ENCODE measurements around the gene GNAT3. TPM values are rescaled to one million over a fixed set of nuclear protein-coding genes. Genes with fewer than 3 reads are reported as not detected.

GNAT3 gene
- total RNA-seq, 4 donors from 2014 or later: 1.5 to 2.1 TPM; not detected in 2

DNA sequence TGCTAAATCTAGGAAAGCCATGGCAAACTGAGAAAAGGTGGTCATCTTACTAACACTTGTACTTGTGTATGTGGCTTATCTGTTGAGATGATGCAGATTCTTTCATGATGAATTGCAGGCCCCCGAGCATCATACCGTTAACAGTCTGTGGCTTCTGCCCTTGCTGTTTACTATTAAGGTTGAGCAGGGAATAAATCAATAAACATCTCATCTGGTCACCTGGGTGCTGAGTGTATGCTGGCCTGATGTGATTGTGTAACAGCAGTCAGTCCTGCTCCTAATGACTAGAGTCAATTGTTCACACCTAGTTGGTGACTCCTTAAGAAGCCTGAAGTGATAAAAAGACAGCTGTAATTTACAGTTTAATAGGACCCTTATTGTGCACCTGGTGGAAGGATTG lies 8.3 kb upstream of the GNAT3 start:
- DNase-seq: no peak
- H3K27me3 ChIP-seq: no peaks in the 10 kb centered on the region

DNA sequence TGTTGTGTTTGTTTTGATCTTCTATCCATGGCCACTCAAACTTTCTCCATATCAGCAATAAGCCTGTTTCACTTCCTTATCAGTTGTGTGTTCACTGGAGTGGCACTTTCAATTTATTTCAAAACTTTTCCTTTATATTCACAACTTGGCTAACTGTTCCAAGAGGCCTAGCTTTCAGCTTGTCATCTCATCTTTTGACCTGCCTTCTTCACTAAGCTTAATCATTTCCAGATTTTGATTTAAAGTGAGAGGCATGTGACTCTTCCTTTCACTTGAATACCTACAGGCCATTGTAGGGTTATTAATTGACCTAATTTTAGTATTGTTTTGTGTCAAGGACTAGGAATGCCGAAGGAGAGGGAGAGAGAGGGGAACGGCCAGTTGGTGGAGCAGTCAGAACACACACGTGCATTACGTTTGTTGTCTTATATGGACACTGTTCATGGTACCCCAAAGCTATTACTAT lies 5.5 kb upstream of the GNAT3 start:
- Histone ChIP-seq H3K27me3 (no peaks in the 10 kb centered on the region), H3K4me1 (peaks cover 0 to 7% (median 0%) of the 10 kb centered on the region in 4 donors), H3K9me3 (no peaks in the 10 kb centered on the region), H3K27ac (no peak overlapping the region), H3K4me3 (no peak overlapping the region), H3K36me3 (no peaks in the 10 kb centered on the region)
- DNase-seq: no peak
- TF ChIP-seq POLR2A (IDR thresholded peaks at IDR 0.05) (no peak), CTCF (IDR thresholded peaks at IDR 0.05) (no peak)

More for the DNA sequence above, 8.3 kb upstream of the GNAT3 start:
- Histone ChIP-seq H3K4me3 (no peak overlapping the region), H3K9me3 (no peaks in the 10 kb centered on the region), H3K27ac (no peak overlapping the region), H3K4me1 (peaks cover 0 to 7% (median 0%) of the 10 kb centered on the region in 4 donors), H3K36me3 (no peaks in the 10 kb centered on the region)
- TF ChIP-seq CTCF (IDR thresholded peaks at IDR 0.05): no peak
- TF ChIP-seq POLR2A (IDR thresholded peaks at IDR 0.05): no peak

GRCh38 chr7:80515298-80515697 lies 3.4 kb upstream of the GNAT3 start:
- no peak overlapping the region for H3K4me3 ChIP-seq
- H3K9me3 ChIP-seq: no peaks in the 10 kb centered on the region
- no peak overlapping the region for H3K27ac ChIP-seq
- no peaks in the 10 kb centered on the region for H3K36me3 ChIP-seq
- TF ChIP-seq POLR2A (IDR thresholded peaks at IDR 0.05) (no peak), CTCF (IDR thresholded peaks at IDR 0.05) (no peak)
- no peak for DNase-seq
- H3K27me3 ChIP-seq: no peaks in the 10 kb centered on the region
- H3K4me1 ChIP-seq: peaks cover 0 to 7% (median 0%) of the 10 kb centered on the region in 4 donors

DNA sequence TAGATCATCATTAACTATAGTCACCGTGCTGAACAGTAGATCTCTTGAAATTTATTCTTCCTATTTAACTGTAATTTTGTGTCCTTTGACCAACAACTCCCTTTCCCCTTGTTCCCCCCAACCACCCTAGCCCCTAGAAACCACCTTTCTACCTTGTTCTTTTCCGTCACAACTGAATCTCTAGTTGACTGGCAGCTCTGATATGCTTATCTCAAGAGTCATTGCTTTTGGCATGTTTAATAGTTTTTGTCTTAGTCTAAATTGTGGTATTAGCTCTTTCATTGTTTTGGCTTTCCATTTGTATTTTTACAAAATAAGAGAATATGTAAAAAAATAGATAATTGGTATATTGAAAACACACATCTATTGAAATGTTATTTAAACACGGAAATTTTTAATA lies 1.8 kb downstream of the GNAT3 start:
- no peak for TF ChIP-seq CTCF (IDR thresholded peaks at IDR 0.05)
- TF ChIP-seq POLR2A (IDR thresholded peaks at IDR 0.05): no peak
- Histone ChIP-seq H3K4me1 (no peaks in the 10 kb centered on the region), H3K4me3 (no peak overlapping the region), H3K9me3 (no peaks in the 10 kb centered on the region), H3K27me3 (no peaks in the 10 kb centered on the region), H3K36me3 (no peaks in the 10 kb centered on the region), H3K27ac (no peak overlapping the region)
- DNase-seq: no peak

DNA sequence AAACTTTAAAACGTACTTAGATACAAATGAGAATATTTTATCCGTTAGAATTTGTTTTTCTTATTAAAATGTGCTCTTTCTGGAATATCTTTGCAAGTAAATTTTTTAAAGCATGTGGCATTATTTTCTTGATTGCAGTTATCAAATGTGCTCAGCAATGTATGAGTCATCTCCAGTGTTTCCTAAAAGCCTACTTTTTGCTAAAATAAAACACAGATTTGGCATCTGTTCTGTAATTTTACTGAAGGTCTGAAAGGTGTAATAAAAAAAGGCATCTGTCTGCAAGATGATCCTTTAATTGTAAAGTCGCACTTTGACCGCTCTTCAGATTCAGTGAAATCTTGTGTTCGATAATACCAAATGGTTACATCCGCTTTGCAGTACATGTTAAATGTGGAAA lies 3.4 kb downstream of the GNAT3 start:
- TF ChIP-seq POLR2A (IDR thresholded peaks at IDR 0.05) (no peak), CTCF (IDR thresholded peaks at IDR 0.05) (no peak)
- Histone ChIP-seq H3K9me3 (no peaks in the 10 kb centered on the region), H3K4me3 (no peak overlapping the region), H3K27me3 (no peaks in the 10 kb centered on the region), H3K4me1 (no peaks in the 10 kb centered on the region), H3K36me3 (no peaks in the 10 kb centered on the region), H3K27ac (no peak overlapping the region)
- DNase-seq: no peak

Measured in Peyer's patch (tissue), 4 donors.